HCT116 (cell line): ENCODE data around the gene POLR3A. TPM values are rescaled to one million over a fixed set of nuclear protein-coding genes. Genes with fewer than 3 reads are reported as not detected.

Source experiments
- ATAC-seq: fragments of 200-7000 bp; cut with Tn5 transposase; 2 replicates; pipeline ENCODE4 v1.9.1; 2020; ENCODE audit warnings: mild to moderate bottlenecking, moderate library complexity
- BruUV-seq: library from RNA; stranded (reverse); fragments of 400-500 nt; replicated peaks from 2 replicates; lab custom pipeline; 2021; lab: Mats Ljungman, UMichigan
- CTCF ChIA-PET: fragments of 300-600 bp; sonication (Branson Sonifier 250); formaldehyde crosslinking; loops from one replicate; lab custom pipeline; 2021; ENCODE audit warnings: antibody characterized with exemption; lab: Charles Lee
- POLR2A ChIA-PET: fragments of 300-600, 350-600 bp; sonication (Branson Sonifier 250); formaldehyde crosslinking; loops from one replicate; lab custom pipeline; 2021; ENCODE audit warnings: antibody characterized with exemption; lab: Charles Lee
- RAD21 ChIA-PET, 2 experiments: fragments of 300-600 bp; sonication (Branson Sonifier 250); formaldehyde crosslinking; loops; one replicate each; lab custom pipeline; 2023; ENCODE audit warnings: low total read pairs in 2 of 2; ENCODE audit not compliant: uncharacterized antibody in 2 of 2, unreplicated experiment in 2 of 2, low non-redundant PET in 1 of 2; lab: Charles Lee
- DNase-seq: peaks from one replicate; pipeline ENCODE4 v3.0.0-alpha.2; 2010; ENCODE audit warnings: low read depth, low spot score
- H2AFZ ChIP-seq: fragments of 200-600 bp; shearing (Covaris generic), sonication (generic); 2 replicates; pipeline ENCODE4 v1.6.1; 2017; ENCODE audit warnings: low read depth, mixed run types, mixed read lengths, antibody characterized with exemption, low read length; ENCODE audit not compliant: poor library complexity, severe bottlenecking
- H3K27ac ChIP-seq: 2 replicates; pipeline ENCODE4 v1.5.1; 2012; ENCODE audit warnings: low read depth, low read length
- H3K27me3 ChIP-seq: fragments of 200-600 bp; sonication (generic); 2 replicates; pipeline ENCODE4 v1.6.1; 2016; ENCODE audit warnings: mixed run types, low read length, mixed read lengths; ENCODE audit not compliant: insufficient read depth
- H3K36me3 ChIP-seq, 2 experiments: fragments of 200-500 bp in 1 of 2; fragments of 200-600 bp in 1 of 2; sonication (Bioruptor generic) in 1 of 2; sonication (generic) in 1 of 2; 2 replicates each; pipeline versions ENCODE4 v1.5.1 to v1.6.1; 2014 to 2016; ENCODE audit warnings: low read length in 2 of 2, inconsistent platforms in 1 of 2, mixed read lengths in 1 of 2, mixed run types in 1 of 2; ENCODE audit not compliant: insufficient read depth in 2 of 2, control insufficient read depth in 1 of 2
- H3K4me1 ChIP-seq, 2 experiments: fragments of 200-600 bp in 1 of 2; sonication (generic) in 1 of 2; 2 replicates each; pipeline versions ENCODE4 v1.5.1 to v1.6.1; 2012 to 2017; ENCODE audit warnings: low read length in 2 of 2, inconsistent platforms in 1 of 2, mild to moderate bottlenecking in 1 of 2, mixed read lengths in 1 of 2, mixed run types in 1 of 2, moderate library complexity in 1 of 2; ENCODE audit not compliant: insufficient read depth in 2 of 2, control insufficient read depth in 1 of 2
- H3K4me2 ChIP-seq: fragments of 200-600 bp; sonication (generic); 2 replicates; pipeline ENCODE4 v1.6.1; 2017; ENCODE audit warnings: mixed run types, low read length, mixed read lengths
- H3K4me3 ChIP-seq, 2 experiments: fragments of 200-600 bp in 1 of 2; sonication (generic) in 1 of 2; replicated peaks in 1 of 2; 2 replicates each; pipeline ENCODE4 v1.5.1; 2011 to 2016; ENCODE audit warnings: low read length in 2 of 2, control low read depth in 1 of 2, low read depth in 1 of 2, mild to moderate bottlenecking in 1 of 2, mixed read lengths in 1 of 2, mixed run types in 1 of 2
- H3K79me2 ChIP-seq: fragments of 200-600 bp; sonication (generic); 2 replicates; pipeline ENCODE4 v1.6.1; 2017; ENCODE audit warnings: mild to moderate bottlenecking, mixed run types, low read length, moderate library complexity, mixed read lengths; ENCODE audit not compliant: insufficient read depth
- H3K9ac ChIP-seq: fragments of 200-600 bp; sonication (generic); 2 replicates; pipeline ENCODE4 v1.6.1; 2016; ENCODE audit warnings: low read length, mixed read lengths
- H3K9me2 ChIP-seq: fragments of 200-600 bp; sonication (generic), shearing (Covaris generic); 2 replicates; pipeline ENCODE4 v1.6.1; 2017; ENCODE audit warnings: mixed run types, mild to moderate bottlenecking, moderate library complexity; ENCODE audit not compliant: insufficient read depth
- H3K9me3 ChIP-seq, 2 experiments: fragments of 200-500 bp in 1 of 2; fragments of 200-600 bp in 1 of 2; sonication (Bioruptor generic) in 1 of 2; sonication (generic) in 1 of 2; 2 replicates each; pipeline ENCODE4 v1.6.1; 2014 to 2017; ENCODE audit warnings: low read length in 2 of 2, mixed read lengths in 2 of 2, inconsistent platforms in 1 of 2, low read depth in 1 of 2, mild to moderate bottlenecking in 1 of 2, mixed run types in 1 of 2, moderate library complexity in 1 of 2; ENCODE audit not compliant: control insufficient read depth in 1 of 2, insufficient read depth in 1 of 2
- H4K20me1 ChIP-seq: fragments of 200-600 bp; sonication (generic), shearing (Covaris generic); 2 replicates; pipeline ENCODE4 v1.6.1; 2017; ENCODE audit warnings: mixed run types, mild to moderate bottlenecking, moderate library complexity; ENCODE audit not compliant: insufficient read depth
- ATF3 ChIP-seq: IDR thresholded peaks from 2 replicates; pipeline ENCODE4 v1.6.1; 2012
- EGR1 ChIP-seq: IDR thresholded peaks from 2 replicates; pipeline ENCODE4 v1.6.1; 2012; ENCODE audit warnings: low read depth
- ELF1 ChIP-seq: IDR thresholded peaks from 2 replicates; pipeline ENCODE4 v1.6.1; 2012; ENCODE audit warnings: low read depth, borderline replicate concordance
- EZH2 ChIP-seq: fragments of 200-600 bp; sonication (generic); IDR thresholded peaks from 2 replicates; pipeline ENCODE4 v1.6.1; 2017; ENCODE audit warnings: antibody characterized with exemption, mixed run types
- MAX ChIP-seq: IDR thresholded peaks from 2 replicates; pipeline ENCODE4 v1.6.1; 2012
- REST ChIP-seq: IDR thresholded peaks from 2 replicates; pipeline ENCODE4 v1.6.1; 2012; ENCODE audit warnings: low read depth
- SP1 ChIP-seq: IDR thresholded peaks from 2 replicates; pipeline ENCODE4 v1.6.1; 2012; ENCODE audit warnings: low read depth
- ZBTB33 ChIP-seq: IDR thresholded peaks from 2 replicates; pipeline ENCODE4 v1.6.1; 2011; ENCODE audit warnings: mild to moderate bottlenecking, low read length, moderate library complexity; ENCODE audit not compliant: insufficient replicate concordance; ENCODE audit errors: extremely low read depth
- ZFX ChIP-seq: fragments of 450-650 bp; IDR thresholded peaks from 2 replicates; pipeline ENCODE4 v1.6.1; 2017
- ZNF274 ChIP-seq: fragments of 200-500 bp; sonication (Bioruptor generic); IDR thresholded peaks from 2 replicates; pipeline ENCODE4 v1.6.1; 2014; ENCODE audit warnings: mild to moderate bottlenecking, low read depth, low read length, inconsistent platforms
- intact Hi-C: fragments of 100-400 bp; cut with micrococcal nuclease; formaldehyde crosslinking; loops from 2 replicates; pipeline ENCODE4 v1.10.0; 2022
- total RNA-seq: library from RNA; stranded (reverse); gene quantifications from one replicate; pipeline ENCODE4 v1.2.1, GENCODE V29; 2021; ENCODE audit not compliant: unreplicated experiment

The POLR3A gene
- total RNA-seq, 1 experiment from 2014 or later = 26.6 TPM

- RAD21 ChIA-PET = no interaction called here
- H3K27me3 ChIP-seq = no peaks in the 10 kb centered on the region
- H3K36me3 ChIP-seq = no peaks in the 10 kb centered on the region
- no peak overlapping the region for H2AFZ ChIP-seq
- H3K4me2 ChIP-seq = no peak overlapping the region
- H3K9me2 ChIP-seq = no peaks in the 10 kb centered on the region
- intact Hi-C loops = no loop called here
- H3K79me2 ChIP-seq = peaks cover 80% of the 10 kb centered on the region
- no peak for TF ChIP-seq EGR1
- TF ChIP-seq EZH2 = no peak
- TF ChIP-seq ZFX = no peak
- no peak for TF ChIP-seq REST
- no peak for TF ChIP-seq MAX
- no peak for TF ChIP-seq SP1
- no peak for TF ChIP-seq ELF1
- TF ChIP-seq ZNF274 = no peak
- no peak for TF ChIP-seq ATF3
- no peak for TF ChIP-seq ZBTB33
- H3K9ac ChIP-seq = no peak overlapping the region
- POLR2A ChIA-PET = no interaction called here
- H3K9me3 ChIP-seq = no peaks in the 10 kb centered on the region
- CTCF ChIA-PET = interaction anchor here (1.4 kb wide), 1 partner anchor 107 kb away, joined by 4 read pairs; the partner anchor contains the start of gene POLR3A
- BruUV-seq = no TSS peak
- ATAC-seq = no peak
- peaks cover 18 to 41% of the 10 kb centered on the region in 2 experiments; a peak in 3 of 4 replicates for H3K4me1 ChIP-seq
- no peak for DNase-seq
- H3K27ac ChIP-seq = no peak overlapping the region
- H3K4me3 ChIP-seq = no peak overlapping the region
- H4K20me1 ChIP-seq = no peaks in the 10 kb centered on the region; the same call in 1 of the 2 replicates
Measured at GRCh38 chr10:77922566-77923179, 106.6 kb downstream of the POLR3A start.
